ENCODE measurements around the gene CCDC12. TPM values are rescaled to one million over a fixed set of nuclear protein-coding genes. Genes with fewer than 3 reads are reported as not detected.

Gene CCDC12
- total RNA-seq, 1 experiment from 2014 or later, result 52.7 TPM

GRCh38 chr3:46928282-46928681, 48.3 kb downstream of the CCDC12 start:
- H3K9me3 Mint-ChIP-seq (ENCODE audit: unreplicated experiment), result no peaks in the 10 kb centered on the region

GRCh38 chr3:46927718-46928073, 48.8 kb downstream of the CCDC12 start:
- TF ChIP-seq, protein P1, sequence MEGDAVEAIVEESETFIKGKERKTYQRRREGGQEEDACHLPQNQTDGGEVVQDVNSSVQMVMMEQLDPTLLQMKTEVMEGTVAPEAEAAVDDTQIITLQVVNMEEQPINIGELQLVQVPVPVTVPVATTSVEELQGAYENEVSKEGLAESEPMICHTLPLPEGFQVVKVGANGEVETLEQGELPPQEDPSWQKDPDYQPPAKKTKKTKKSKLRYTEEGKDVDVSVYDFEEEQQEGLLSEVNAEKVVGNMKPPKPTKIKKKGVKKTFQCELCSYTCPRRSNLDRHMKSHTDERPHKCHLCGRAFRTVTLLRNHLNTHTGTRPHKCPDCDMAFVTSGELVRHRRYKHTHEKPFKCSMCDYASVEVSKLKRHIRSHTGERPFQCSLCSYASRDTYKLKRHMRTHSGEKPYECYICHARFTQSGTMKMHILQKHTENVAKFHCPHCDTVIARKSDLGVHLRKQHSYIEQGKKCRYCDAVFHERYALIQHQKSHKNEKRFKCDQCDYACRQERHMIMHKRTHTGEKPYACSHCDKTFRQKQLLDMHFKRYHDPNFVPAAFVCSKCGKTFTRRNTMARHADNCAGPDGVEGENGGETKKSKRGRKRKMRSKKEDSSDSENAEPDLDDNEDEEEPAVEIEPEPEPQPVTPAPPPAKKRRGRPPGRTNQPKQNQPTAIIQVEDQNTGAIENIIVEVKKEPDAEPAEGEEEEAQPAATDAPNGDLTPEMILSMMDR (IDR thresholded peaks at IDR 0.05; ENCODE audit: insufficient read depth in 1 of 2, low read depth in 1 of 2, low read length in 1 of 2, severe bottlenecking in 1 of 2, unreplicated experiment in 1 of 2), result no peak
- H3K4me3 ChIP-seq (ENCODE audit: low read depth, low read length), result no peak overlapping the region
- no TSS peak for BruUV-seq (replicated peaks)
- peaks cover 8% of the 10 kb centered on the region for H3K36me3 ChIP-seq (ENCODE audit: control insufficient read depth, insufficient read depth, low read length)
- intact Hi-C loops (cut with micrococcal nuclease; ENCODE audit: unreplicated experiment), result no loop called here
- Mint-ChIP-seq H3K4me1 (ENCODE audit: low read depth, unreplicated experiment) (peaks cover 29% of the 10 kb centered on the region), H3K4me3 (ENCODE audit: unreplicated experiment) (no peak overlapping the region), H3K9me3 (ENCODE audit: unreplicated experiment) (no peaks in the 10 kb centered on the region), H3K27me3 (ENCODE audit: insufficient read depth, unreplicated experiment) (no peaks in the 10 kb centered on the region), H3K36me3 (ENCODE audit: insufficient read depth, unreplicated experiment) (peaks cover 76% of the 10 kb centered on the region), H3K27ac (ENCODE audit: unreplicated experiment) (no peak overlapping the region)
- POLR2A ChIA-PET, result no interaction called here
- peaks cover 29% of the 10 kb centered on the region for H3K4me1 ChIP-seq
- no peaks in the 10 kb centered on the region for H3K27me3 ChIP-seq (replicated peaks; ENCODE audit: control insufficient read depth, insufficient read depth, low read length)
- H3K9me3 ChIP-seq, result no peaks in the 10 kb centered on the region
- peak in 1 of 2 experiments; percentile 1 for DNase-seq
- CTCF ChIA-PET, result no interaction called here

More at GRCh38 chr3:46928282-46928681, 48.3 kb downstream of the CCDC12 start:
- Histone ChIP-seq H3K4me1 (peaks cover 35% of the 10 kb centered on the region), H3K36me3 (ENCODE audit: control insufficient read depth, insufficient read depth, low read length) (peaks cover 9% of the 10 kb centered on the region), H3K27me3 (replicated peaks; ENCODE audit: control insufficient read depth, insufficient read depth, low read length) (no peaks in the 10 kb centered on the region), H3K4me3 (ENCODE audit: low read depth, low read length) (no peak overlapping the region), H3K9me3 (no peaks in the 10 kb centered on the region)
- TF ChIP-seq, protein P1 (IDR thresholded peaks at IDR 0.05; ENCODE audit: insufficient read depth in 1 of 2, low read depth in 1 of 2, low read length in 1 of 2, severe bottlenecking in 1 of 2, unreplicated experiment in 1 of 2), result no peak
- no peak overlapping the region for H3K27ac Mint-ChIP-seq (ENCODE audit: unreplicated experiment)
- peaks cover 29% of the 10 kb centered on the region for H3K4me1 Mint-ChIP-seq (ENCODE audit: low read depth, unreplicated experiment)
- CTCF ChIA-PET, result no interaction called here
- H3K36me3 Mint-ChIP-seq (ENCODE audit: insufficient read depth, unreplicated experiment), result peaks cover 70% of the 10 kb centered on the region
- POLR2A ChIA-PET, result no interaction called here
- H3K4me3 Mint-ChIP-seq (ENCODE audit: unreplicated experiment), result no peak overlapping the region
- intact Hi-C loops (cut with micrococcal nuclease; ENCODE audit: unreplicated experiment), result no loop called here
- no peaks in the 10 kb centered on the region for H3K27me3 Mint-ChIP-seq (ENCODE audit: insufficient read depth, unreplicated experiment)
- no TSS peak for BruUV-seq (replicated peaks)
- DNase-seq, result no peak

DNA sequence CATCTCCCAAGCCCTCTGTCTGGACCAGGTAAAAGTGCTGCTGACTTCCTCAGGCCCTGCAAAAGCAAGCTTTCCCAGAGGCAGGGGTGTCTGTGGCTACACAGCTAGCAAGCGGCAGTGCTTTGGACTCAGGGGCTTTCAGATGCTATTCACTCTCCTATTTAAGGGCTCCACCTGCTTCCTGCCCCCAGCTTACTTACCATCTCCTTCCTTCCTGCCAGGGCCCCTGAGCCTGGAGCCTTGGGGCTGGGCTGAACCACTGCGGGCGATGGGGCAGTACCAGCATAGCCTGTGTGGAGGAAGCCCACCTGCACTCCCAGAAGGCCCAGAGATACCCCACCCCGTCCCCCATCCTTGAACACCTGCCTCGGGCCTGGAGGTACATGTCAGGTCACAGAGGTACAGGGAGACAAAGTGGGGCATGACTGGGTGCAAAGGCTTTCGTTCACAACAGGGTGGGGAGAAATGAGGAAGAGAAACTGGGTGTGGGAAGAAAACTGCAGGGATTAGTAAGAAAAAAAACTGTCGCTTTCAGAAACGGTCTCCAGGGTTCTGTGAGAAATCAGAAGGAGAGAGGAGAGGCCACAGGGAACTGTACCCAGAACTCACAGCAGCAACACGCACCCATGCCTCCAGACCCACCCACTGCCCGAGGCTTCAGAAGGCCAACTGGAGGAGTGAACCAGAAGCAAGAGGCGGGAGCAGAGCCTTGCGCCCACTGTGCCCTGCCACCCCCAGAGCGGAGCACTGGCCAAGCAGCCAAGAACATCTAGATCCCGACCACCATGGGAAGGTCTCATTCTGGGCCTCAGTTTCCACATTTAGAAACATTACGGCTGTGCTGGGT, 49.5 kb downstream of the CCDC12 start:
- peaks cover 11% of the 10 kb centered on the region for H3K36me3 ChIP-seq (ENCODE audit: control insufficient read depth, insufficient read depth, low read length)

More for the DNA sequence above, 49.5 kb downstream of the CCDC12 start:
- BruUV-seq (replicated peaks), result no TSS peak
- Mint-ChIP-seq H3K4me3 (ENCODE audit: unreplicated experiment) (no peak overlapping the region), H3K4me1 (ENCODE audit: low read depth, unreplicated experiment) (peaks cover 27% of the 10 kb centered on the region), H3K9me3 (ENCODE audit: unreplicated experiment) (no peaks in the 10 kb centered on the region), H3K27ac (ENCODE audit: unreplicated experiment) (peak overlapping the region; percentile 51), H3K27me3 (ENCODE audit: insufficient read depth, unreplicated experiment) (no peaks in the 10 kb centered on the region), H3K36me3 (ENCODE audit: insufficient read depth, unreplicated experiment) (peaks cover 75% of the 10 kb centered on the region)
- Histone ChIP-seq H3K4me3 (ENCODE audit: low read depth, low read length) (no peak overlapping the region), H3K9me3 (no peaks in the 10 kb centered on the region), H3K4me1 (peaks cover 23% of the 10 kb centered on the region), H3K27me3 (replicated peaks; ENCODE audit: control insufficient read depth, insufficient read depth, low read length) (no peaks in the 10 kb centered on the region)
- peak in 1 of 2 experiments; percentile 24 for DNase-seq
- CTCF ChIA-PET, result interaction anchor here (1.1 kb wide), 1 partner anchor 8 kb away, joined by 4 read pairs; no protein-coding TSS in a partner anchor
- POLR2A ChIA-PET, result no interaction called here
- TF ChIP-seq, protein P1 (IDR thresholded peaks at IDR 0.05; ENCODE audit: insufficient read depth in 1 of 2, low read depth in 1 of 2, low read length in 1 of 2, severe bottlenecking in 1 of 2, unreplicated experiment in 1 of 2), result no peak
- intact Hi-C loops (cut with micrococcal nuclease; ENCODE audit: unreplicated experiment), result no loop called here
